GM19043 (cell line): ENCODE measurements around the gene ETS1.
"Not testable (repeated sequence)": the region's sequence is repeated elsewhere in the genome, so short reads cannot be mapped to it uniquely, and the experiment has no call there.

Source experiments
- ATAC-seq: cut with Tn5 transposase; IDR thresholded peaks from one replicate; pipeline ENCODE4 v1.9.1; 2021; ENCODE audit warnings: low read depth; ENCODE audit not compliant: unreplicated experiment

ETS1 gene

DNA sequence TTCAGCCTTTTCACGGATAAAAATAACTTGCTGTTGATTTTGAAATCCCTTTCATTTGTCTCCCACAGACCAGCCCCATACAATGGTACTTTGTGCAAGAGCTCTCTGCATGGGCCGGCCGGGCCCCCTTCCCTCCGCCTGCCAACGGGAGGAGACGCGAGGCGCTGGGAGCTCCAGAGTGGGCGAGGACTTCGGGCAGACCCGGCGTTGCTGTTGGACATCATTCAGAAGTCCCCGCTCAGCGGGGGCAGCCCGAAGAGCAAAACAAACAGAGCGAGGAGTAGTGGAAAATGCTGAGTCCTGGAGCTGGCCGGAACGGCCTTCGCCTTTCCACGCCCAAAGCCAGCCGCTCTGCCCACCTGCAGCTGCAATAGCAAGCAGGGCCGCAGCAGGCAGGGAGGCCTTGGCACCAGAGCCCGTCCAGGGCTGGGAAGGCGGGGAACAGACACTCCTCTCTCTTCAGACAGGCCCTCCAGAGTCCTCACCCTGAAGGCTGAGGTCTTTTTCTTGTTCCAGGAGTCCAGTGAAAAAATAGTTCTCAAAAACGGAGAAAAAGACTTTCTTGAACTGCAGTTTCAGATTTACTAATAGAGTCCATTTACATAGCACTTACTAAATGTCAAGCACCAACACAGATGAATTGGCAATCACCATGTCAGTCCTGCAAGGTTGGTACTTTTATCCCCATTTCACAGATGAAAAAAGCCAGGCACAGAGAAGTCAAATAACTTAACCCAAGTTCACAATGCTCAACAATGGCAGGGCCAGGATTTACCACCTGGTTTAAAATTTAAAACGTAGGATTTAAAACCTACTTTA lies 135.5 kb downstream of the ETS1 start:
- ATAC-seq, result no peak

DNA sequence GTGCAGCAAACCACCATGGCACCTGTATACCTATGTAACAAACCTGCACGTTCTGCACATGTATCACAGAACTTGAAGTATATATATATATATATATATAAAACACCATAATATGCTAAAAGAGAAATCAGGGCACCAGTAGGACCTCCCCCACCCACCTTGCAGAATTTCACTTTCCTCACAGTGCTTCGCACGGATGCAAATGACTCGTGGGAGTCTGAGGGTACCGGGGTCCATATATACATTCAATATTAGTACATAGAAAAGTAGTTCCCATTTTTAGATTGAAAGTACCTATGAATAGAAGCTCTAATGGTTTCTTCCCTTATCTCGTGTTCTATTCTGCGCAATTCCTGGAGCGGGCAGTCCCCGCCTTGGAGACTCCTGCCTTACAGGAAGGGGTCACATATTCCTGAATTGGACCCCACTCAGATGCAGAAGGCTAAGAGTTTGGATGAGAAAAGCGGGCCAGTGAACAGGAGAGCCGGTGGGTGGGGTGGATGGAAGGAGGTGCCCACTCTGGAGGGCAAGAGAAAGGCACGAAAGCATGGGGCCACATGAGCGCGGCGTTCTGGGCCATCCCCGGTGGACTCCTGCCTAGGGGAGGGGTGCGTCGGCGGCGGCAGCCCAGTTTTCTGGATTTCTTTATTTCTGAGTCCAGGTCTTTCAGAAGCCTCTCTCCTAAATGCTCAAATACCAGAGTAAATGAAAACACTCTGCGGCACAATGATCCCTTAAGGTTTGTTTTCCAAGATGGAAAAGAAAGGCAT lies 136.3 kb downstream of the ETS1 start:
- no peak for ATAC-seq

DNA sequence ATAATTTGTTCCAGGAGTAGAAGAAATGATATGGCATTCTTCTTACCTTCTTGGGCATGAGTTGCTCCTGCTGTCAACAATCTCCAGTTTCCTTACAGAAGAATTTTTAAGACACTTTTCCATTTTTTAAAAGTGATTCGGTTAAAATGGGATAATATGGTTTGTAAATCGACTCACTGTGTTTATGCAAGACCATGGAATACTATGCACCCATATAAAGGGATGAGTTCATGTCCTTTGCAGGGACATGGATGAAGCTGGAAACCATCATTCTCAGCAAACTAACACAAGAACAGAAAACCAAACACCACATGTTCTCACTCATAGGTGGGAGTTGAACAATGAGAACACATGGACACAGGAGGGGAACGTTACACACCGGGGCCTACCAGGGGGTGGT lies 136.9 kb downstream of the ETS1 start:
- not testable (repeated sequence) for ATAC-seq

DNA sequence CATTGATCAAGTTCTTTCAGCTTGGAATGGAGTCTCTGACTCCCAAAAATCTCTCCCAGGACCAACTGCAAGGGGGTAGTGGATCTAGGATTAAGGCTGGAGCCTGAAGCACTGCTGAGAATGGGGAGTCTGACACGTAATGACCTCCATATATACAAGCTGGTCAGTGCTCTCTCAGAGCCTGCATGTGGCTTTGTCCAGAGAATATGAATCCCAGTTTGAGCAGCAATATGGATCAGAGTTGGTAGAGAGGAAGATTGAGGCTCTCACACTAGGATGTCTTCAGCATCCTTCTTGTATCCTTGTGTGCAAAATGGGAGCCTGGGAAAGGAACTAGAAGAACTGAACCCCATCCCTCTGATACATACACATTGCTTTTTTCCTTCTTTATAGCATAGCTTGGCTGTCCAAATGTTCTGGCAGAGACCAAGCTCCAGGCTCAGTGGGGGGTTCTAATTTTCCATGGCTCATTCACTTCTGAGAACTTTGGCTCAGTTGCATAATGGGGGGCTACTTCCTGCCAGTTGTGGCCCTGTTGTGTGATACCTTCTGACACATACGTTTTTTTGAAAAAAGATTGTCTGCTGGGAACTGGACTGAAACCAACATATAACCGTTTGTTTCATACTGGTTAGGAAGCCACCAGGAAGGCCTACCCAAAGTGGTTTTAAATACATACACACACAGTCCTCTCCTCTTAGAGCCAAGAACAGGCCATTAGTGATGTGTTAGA lies 138.2 kb downstream of the ETS1 start:
- ATAC-seq, result no peak

- ATAC-seq, result no peak
Measured at GRCh38 chr11:128448200-128448886, 139.0 kb downstream of the ETS1 start.

GRCh38 chr11:128447233-128447632 lies 140.1 kb downstream of the ETS1 start:
- ATAC-seq, result no peak

DNA sequence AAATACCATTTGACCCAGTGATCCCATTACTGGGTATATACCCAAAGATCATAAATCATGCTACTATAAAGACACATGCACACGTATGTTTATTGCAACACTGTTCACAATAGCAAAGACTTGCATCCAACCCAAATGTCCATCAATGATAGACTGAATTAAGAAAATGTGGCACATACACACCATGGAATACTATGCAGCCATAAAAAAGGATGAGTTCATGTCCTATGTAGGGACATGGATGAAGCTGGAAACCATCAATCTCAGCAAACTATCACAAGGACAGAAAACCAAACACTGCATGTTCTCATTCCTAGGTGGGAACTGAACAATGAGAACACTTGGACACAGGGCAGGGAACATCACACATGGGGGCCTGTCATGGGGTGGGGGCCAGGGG lies 141.4 kb downstream of the ETS1 start:
- not testable (repeated sequence) for ATAC-seq

DNA sequence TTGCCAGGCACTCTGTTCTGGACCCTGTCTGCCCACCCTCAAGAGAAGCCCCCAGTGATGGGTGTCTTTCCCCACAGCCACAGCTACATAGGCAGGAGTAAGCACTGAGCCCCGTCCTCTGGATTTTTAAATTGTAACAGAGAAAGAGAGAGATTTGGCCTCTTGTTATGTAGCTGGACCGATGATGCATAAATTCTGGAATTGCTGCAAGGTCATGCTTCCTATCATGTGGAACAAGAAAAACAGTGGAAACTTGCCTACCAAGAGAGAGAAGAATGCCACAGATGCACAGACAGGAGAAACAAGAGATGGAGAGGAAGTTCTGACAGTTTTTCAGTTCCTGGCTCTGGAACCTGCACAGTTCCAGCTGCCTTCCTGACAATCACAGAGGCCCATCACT lies 150.2 kb downstream of the ETS1 start:
- ATAC-seq, result no peak

GRCh38 chr11:128434818-128435217 lies 152.5 kb downstream of the ETS1 start:
- no peak for ATAC-seq

GRCh38 chr11:128434411-128434810 lies 152.9 kb downstream of the ETS1 start:
- no peak for ATAC-seq

GRCh38 chr11:128432926-128433325 lies 154.4 kb downstream of the ETS1 start:
- no peak for ATAC-seq

DNA sequence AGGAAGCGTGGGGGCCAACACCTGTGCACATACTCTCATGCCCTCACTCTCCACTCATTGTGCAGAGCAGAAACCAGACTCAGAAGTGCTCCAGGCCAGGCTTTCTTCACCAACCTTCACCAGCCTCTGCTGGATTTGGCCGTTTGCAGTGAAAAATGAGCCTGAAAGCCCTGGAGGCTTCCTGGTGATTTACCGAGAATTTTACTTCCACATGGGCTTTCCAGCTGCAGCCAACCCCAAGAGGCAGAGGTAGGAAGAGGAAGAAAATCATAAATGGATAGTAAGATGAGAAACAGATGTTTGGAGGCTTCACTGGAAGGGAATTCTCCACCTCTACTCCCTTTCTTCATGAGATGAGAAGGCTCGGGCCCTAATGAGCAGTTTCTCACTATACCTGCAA lies 155.4 kb downstream of the ETS1 start:
- ATAC-seq, result no peak

DNA sequence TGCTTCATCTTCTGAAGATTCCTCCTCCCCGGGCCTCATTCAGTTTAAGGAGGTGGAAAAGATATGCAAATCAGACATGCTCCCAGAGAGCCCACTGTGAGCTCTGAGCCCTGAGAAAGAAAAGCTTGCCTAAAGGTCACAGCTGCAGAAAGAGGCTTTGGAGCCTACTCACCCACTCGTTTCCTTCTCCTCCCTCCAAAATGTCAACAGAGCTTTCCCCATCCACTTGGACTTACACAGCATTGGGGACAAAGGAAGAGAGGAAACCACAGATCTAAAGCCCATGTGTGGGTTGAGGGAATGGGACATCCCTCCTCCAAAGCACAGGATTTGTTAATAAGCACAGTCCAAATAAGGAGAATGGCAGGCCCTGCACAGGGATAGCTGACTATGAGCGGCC lies 158.4 kb downstream of the ETS1 start:
- ATAC-seq, result no peak

DNA sequence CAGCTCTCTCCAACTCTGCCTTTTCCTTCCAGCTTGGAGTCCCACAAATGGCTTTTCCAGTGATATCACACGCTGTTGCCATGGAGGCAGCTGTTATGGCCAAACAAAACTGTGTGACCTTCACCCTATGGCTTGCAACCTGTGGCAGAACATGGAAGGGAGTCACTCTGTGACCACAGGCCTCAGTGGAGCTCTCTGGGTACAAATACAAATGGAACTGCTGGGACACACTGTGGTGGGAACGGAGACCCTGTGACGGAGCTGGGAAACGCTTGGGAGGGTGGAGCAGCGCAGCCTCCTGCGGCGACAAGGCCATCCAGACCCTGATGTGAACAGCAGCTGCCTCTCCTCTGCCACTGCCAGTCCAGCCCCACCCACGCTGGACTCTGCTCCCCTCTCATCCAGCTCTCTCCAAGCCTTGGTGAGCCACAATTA lies 162.5 kb downstream of the ETS1 start:
- ATAC-seq, result no peak

- ATAC-seq, result no peak
Measured at GRCh38 chr11:128424271-128424711, 163.1 kb downstream of the ETS1 start.

DNA sequence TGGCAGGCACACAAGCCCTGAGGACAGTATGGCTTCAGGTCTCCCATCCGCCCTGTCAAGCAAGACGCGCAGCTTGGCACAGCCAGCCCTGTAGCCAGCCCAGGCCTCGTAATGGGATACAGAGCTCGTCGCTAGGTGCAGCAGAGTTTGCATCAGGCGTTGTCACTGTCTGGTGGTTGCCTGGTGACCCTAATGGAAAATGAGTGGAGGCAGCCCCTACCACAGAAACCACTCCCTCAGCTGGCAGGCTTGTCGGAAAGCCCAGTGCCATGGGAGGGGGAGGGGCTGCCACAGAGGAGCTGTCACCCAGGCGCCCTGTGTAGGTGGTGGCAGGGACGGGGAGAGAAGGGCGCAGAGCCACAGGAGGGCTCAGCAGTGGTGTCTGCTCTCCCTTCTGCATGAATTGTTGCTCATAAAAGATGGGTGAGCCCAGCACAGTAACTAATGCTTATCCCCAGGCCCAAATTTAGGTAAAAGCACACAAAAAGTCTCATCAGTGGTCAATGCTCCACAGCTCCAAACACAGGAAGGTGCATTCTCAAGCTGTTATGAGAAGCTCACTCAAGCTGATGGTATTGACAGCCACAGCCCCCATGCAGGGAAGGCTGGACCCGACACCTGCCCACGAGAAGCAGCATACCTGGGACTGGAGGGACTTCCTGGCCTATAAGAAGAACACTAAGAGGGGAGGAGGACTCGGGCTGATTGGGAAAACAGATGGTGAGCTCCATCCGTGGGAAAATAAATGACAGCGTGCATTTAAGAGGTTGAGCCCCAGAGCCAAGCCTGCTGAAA lies 164.6 kb downstream of the ETS1 start:
- ATAC-seq, result no peak

GRCh38 chr11:128421577-128422330 lies 165.6 kb downstream of the ETS1 start:
- no peak for ATAC-seq

DNA sequence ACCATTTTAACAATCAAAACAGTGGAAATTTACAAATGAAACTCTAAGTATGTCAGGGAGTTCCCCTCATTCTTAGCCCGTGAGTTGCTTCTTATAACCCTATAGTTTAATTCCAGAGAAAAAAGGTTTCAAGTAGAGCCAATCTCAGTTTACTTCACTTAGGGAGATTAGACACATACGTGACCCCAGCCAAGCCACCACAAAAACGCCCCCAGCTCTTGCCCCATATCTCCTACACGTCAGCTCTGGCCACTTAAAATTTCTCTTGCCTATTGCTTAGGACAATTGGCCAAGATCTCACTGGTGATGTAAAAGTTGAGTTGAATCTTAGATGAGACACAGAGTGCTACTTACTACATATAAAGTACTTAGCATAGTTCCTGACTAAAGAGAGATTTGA lies 166.4 kb downstream of the ETS1 start:
- ATAC-seq, result no peak

GRCh38 chr11:128420265-128420664 lies 167.1 kb downstream of the ETS1 start:
- ATAC-seq, result no peak
